GM12878 (cell line): Measurements from ENCODE around the gene MYL11. TPM values are rescaled to one million over a fixed set of nuclear protein-coding genes. Genes with fewer than 3 reads are reported as not detected.

Experiments
- ATF7 ChIP-seq: fragments of 450-650 bp; IDR thresholded peaks from 2 replicates; pipeline ENCODE4 v1.6.1; 2016; ENCODE audit warnings: low read depth, mild to moderate bottlenecking
- BRCA1 ChIP-seq: IDR thresholded peaks from 2 replicates; pipeline ENCODE4 v1.6.1; 2011; ENCODE audit warnings: low read depth, low read length, improper control_type of control experiment
- EED ChIP-seq: sonication (generic); IDR thresholded peaks from 2 replicates; pipeline ENCODE4 v1.6.1; 2016; ENCODE audit warnings: antibody characterized with exemption, low read depth
- ESRRA ChIP-seq: IDR thresholded peaks from 2 replicates; pipeline ENCODE4 v1.6.1; 2012; ENCODE audit warnings: mild to moderate bottlenecking, low read length, improper control_type of control experiment
- HDGF ChIP-seq: fragments of 450-650 bp; IDR thresholded peaks from 2 replicates; pipeline ENCODE4 v1.6.1; 2016; ENCODE audit warnings: antibody characterized with exemption
- KDM1A ChIP-seq: fragments of 200-600 bp; sonication (generic); IDR thresholded peaks from 2 replicates; pipeline ENCODE4 v1.6.1; 2016; ENCODE audit warnings: borderline replicate concordance
- NFYB ChIP-seq: IDR thresholded peaks from 2 replicates; pipeline ENCODE4 v1.6.1; 2011; ENCODE audit warnings: low read depth, mild to moderate bottlenecking, low read length, improper control_type of control experiment, moderate library complexity; ENCODE audit not compliant: insufficient read depth
- POU2F2 ChIP-seq: IDR thresholded peaks from 3 replicates; pipeline ENCODE4 v1.6.1; 2011; ENCODE audit warnings: low read depth, mild to moderate bottlenecking, low read length, borderline replicate concordance
- RB1 ChIP-seq: fragments of 450-650 bp; formaldehyde crosslinking; IDR thresholded peaks from 2 replicates; pipeline ENCODE4 v1.6.1; 2017; ENCODE audit warnings: mild to moderate bottlenecking, borderline replicate concordance
- TCF3 ChIP-seq: IDR thresholded peaks from 2 replicates; pipeline ENCODE4 v1.6.1; 2012; ENCODE audit warnings: low read depth, mild to moderate bottlenecking, low read length, borderline replicate concordance; ENCODE audit not compliant: insufficient read depth
- YBX1 ChIP-seq: fragments of 450-650 bp; IDR thresholded peaks from 2 replicates; pipeline ENCODE4 v1.6.1; 2016; ENCODE audit warnings: antibody characterized with exemption
- ZBED1 ChIP-seq: IDR thresholded peaks from 2 replicates; pipeline ENCODE4 v1.6.1; 2016; ENCODE audit warnings: borderline replicate concordance
- ZNF207 ChIP-seq: fragments of 450-650 bp; IDR thresholded peaks from 2 replicates; pipeline ENCODE4 v1.6.1; 2014; ENCODE audit warnings: antibody characterized with exemption, mild to moderate bottlenecking, borderline replicate concordance
- ZNF274 ChIP-seq: IDR thresholded peaks from one replicate; pipeline ENCODE4 v1.8.0; 2011; ENCODE audit not compliant: insufficient read length, insufficient read depth
- polyA plus RNA-seq, 11 experiments: library from polyadenylated mRNA; depleted of rRNA in 4 of 11; unstranded in 6 of 11; stranded (reverse) in 5 of 11; fragments of >200 nt; fragmentation: Nextera tagmentation in 4 of 11; fragmentation: Illumina TruSeq in 1 of 11; extraction: Ambion mirVana in 4 of 11; extraction: Trizol in 1 of 11; gene quantifications; 1 replicate in 1 of 11; 2 replicates in 10 of 11; pipeline versions ENCODE4 v1.2.1 to v1.2.3, GENCODE V29; 2011 to 2016; ENCODE audit warnings: inconsistent platforms in 2 of 11, missing spikeins in 2 of 11, low read depth in 1 of 11
- total RNA-seq, 4 experiments: library from RNA; depleted of rRNA in 3 of 4; stranded (reverse); fragments of >200 nt in 3 of 4; fragmentation: Illumina TruSeq in 1 of 4; extraction: Trizol in 1 of 4; gene quantifications; 2 replicates each; pipeline versions ENCODE4 v1.2.1 to v1.2.3, GENCODE V29; 2013 to 2021
- TF ChIP-seq, protein P1 (sequence below): fragments of 450-650 bp; formaldehyde crosslinking; IDR thresholded peaks from 2 replicates; pipeline ENCODE4 v1.5.0; 2022; ENCODE audit warnings: mild to moderate bottlenecking, missing genetic modification characterization
- TF ChIP-seq, protein P2 (sequence below): fragments of 450-650 bp; formaldehyde crosslinking; IDR thresholded peaks from 2 replicates; pipeline ENCODE4 v1.4.0; 2020; ENCODE audit warnings: mild to moderate bottlenecking, moderate library complexity
- TF ChIP-seq, protein P3 (sequence below): fragments of 150-350 bp; IDR thresholded peaks from 2 replicates; pipeline ENCODE4 v1.6.1; 2014; ENCODE audit warnings: mild to moderate bottlenecking, low read depth, low read length
- TF ChIP-seq, protein P4 (sequence below): fragments of 450-650 bp; IDR thresholded peaks from 2 replicates; pipeline ENCODE4 v1.6.1; 2017; ENCODE audit warnings: mild to moderate bottlenecking, moderate library complexity

MYL11 gene
- total and polyA plus RNA-seq, 10 of the 15 experiments (the other 5 are each of a cell fraction or from before 2014, with no cell fraction given) = 0.19 to 1.2 (median 0.61) TPM; not detected in 5

DNA sequence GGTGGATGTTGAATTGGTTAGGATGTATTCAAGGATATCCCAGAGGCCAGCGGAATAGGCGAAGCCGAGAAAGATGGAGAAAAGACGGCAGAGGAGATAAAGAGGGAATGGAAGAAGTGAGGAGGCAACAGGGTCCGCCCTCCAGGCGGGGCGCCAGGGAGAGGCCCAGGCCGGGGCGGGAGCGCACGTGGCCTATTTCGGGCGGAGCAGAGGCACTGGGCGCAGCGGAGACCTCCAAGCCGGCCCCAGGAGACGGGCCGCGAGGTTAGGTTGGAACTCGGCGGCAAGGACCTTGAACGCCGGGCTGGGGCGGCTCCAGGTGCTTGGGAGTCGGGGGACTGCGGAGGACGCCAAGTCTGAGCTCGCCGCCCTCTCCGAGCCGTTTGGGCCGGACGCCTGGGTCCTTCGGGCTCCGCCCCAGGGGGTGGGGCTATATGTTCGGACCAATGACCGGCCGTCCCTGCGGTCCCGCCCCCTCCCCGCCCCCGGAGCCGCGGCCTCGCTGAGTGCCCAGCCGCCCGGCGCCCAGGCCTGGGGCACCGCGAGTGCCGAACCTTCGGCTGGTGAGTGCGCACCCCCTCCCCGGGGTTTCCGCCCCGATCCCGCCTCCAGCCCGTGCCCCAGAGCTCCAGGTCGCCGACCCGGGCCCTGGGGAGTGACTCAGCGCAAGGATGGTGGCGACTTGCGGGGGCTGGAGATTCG lies 32.7 kb downstream of the MYL11 start, which contains the start of gene ZNF771 (continued):
- TF ChIP-seq, protein P1, sequence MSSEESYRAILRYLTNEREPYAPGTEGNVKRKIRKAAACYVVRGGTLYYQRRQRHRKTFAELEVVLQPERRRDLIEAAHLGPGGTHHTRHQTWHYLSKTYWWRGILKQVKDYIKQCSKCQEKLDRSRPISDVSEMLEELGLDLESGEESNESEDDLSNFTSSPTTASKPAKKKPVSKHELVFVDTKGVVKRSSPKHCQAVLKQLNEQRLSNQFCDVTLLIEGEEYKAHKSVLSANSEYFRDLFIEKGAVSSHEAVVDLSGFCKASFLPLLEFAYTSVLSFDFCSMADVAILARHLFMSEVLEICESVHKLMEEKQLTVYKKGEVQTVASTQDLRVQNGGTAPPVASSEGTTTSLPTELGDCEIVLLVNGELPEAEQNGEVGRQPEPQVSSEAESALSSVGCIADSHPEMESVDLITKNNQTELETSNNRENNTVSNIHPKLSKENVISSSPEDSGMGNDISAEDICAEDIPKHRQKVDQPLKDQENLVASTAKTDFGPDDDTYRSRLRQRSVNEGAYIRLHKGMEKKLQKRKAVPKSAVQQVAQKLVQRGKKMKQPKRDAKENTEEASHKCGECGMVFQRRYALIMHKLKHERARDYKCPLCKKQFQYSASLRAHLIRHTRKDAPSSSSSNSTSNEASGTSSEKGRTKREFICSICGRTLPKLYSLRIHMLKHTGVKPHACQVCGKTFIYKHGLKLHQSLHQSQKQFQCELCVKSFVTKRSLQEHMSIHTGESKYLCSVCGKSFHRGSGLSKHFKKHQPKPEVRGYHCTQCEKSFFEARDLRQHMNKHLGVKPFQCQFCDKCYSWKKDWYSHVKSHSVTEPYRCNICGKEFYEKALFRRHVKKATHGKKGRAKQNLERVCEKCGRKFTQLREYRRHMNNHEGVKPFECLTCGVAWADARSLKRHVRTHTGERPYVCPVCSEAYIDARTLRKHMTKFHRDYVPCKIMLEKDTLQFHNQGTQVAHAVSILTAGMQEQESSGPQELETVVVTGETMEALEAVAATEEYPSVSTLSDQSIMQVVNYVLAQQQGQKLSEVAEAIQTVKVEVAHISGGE = no peak
- TF ChIP-seq KDM1A = no peak
- TF ChIP-seq POU2F2 = no peak
- no peak for TF ChIP-seq EED
- TF ChIP-seq ZNF274 = no peak
- no peak for TF ChIP-seq ZBED1
- TF ChIP-seq ATF7 = no peak
- TF ChIP-seq BRCA1 = no peak
- TF ChIP-seq, protein P2, sequence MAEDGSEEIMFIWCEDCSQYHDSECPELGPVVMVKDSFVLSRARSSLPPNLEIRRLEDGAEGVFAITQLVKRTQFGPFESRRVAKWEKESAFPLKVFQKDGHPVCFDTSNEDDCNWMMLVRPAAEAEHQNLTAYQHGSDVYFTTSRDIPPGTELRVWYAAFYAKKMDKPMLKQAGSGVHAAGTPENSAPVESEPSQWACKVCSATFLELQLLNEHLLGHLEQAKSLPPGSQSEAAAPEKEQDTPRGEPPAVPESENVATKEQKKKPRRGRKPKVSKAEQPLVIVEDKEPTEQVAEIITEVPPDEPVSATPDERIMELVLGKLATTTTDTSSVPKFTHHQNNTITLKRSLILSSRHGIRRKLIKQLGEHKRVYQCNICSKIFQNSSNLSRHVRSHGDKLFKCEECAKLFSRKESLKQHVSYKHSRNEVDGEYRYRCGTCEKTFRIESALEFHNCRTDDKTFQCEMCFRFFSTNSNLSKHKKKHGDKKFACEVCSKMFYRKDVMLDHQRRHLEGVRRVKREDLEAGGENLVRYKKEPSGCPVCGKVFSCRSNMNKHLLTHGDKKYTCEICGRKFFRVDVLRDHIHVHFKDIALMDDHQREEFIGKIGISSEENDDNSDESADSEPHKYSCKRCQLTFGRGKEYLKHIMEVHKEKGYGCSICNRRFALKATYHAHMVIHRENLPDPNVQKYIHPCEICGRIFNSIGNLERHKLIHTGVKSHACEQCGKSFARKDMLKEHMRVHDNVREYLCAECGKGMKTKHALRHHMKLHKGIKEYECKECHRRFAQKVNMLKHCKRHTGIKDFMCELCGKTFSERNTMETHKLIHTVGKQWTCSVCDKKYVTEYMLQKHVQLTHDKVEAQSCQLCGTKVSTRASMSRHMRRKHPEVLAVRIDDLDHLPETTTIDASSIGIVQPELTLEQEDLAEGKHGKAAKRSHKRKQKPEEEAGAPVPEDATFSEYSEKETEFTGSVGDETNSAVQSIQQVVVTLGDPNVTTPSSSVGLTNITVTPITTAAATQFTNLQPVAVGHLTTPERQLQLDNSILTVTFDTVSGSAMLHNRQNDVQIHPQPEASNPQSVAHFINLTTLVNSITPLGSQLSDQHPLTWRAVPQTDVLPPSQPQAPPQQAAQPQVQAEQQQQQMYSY (CRISPR knock-in tag) = no peak
- no peak for TF ChIP-seq TCF3
- peak; percentile 64; the same call in 1 of the 2 replicates for TF ChIP-seq NFYB
- no peak for TF ChIP-seq ZNF207
- no peak for TF ChIP-seq HDGF
- TF ChIP-seq, protein P3, sequence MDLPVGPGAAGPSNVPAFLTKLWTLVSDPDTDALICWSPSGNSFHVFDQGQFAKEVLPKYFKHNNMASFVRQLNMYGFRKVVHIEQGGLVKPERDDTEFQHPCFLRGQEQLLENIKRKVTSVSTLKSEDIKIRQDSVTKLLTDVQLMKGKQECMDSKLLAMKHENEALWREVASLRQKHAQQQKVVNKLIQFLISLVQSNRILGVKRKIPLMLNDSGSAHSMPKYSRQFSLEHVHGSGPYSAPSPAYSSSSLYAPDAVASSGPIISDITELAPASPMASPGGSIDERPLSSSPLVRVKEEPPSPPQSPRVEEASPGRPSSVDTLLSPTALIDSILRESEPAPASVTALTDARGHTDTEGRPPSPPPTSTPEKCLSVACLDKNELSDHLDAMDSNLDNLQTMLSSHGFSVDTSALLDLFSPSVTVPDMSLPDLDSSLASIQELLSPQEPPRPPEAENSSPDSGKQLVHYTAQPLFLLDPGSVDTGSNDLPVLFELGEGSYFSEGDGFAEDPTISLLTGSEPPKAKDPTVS = no peak
- no peak for TF ChIP-seq ESRRA
- TF ChIP-seq, protein P4, sequence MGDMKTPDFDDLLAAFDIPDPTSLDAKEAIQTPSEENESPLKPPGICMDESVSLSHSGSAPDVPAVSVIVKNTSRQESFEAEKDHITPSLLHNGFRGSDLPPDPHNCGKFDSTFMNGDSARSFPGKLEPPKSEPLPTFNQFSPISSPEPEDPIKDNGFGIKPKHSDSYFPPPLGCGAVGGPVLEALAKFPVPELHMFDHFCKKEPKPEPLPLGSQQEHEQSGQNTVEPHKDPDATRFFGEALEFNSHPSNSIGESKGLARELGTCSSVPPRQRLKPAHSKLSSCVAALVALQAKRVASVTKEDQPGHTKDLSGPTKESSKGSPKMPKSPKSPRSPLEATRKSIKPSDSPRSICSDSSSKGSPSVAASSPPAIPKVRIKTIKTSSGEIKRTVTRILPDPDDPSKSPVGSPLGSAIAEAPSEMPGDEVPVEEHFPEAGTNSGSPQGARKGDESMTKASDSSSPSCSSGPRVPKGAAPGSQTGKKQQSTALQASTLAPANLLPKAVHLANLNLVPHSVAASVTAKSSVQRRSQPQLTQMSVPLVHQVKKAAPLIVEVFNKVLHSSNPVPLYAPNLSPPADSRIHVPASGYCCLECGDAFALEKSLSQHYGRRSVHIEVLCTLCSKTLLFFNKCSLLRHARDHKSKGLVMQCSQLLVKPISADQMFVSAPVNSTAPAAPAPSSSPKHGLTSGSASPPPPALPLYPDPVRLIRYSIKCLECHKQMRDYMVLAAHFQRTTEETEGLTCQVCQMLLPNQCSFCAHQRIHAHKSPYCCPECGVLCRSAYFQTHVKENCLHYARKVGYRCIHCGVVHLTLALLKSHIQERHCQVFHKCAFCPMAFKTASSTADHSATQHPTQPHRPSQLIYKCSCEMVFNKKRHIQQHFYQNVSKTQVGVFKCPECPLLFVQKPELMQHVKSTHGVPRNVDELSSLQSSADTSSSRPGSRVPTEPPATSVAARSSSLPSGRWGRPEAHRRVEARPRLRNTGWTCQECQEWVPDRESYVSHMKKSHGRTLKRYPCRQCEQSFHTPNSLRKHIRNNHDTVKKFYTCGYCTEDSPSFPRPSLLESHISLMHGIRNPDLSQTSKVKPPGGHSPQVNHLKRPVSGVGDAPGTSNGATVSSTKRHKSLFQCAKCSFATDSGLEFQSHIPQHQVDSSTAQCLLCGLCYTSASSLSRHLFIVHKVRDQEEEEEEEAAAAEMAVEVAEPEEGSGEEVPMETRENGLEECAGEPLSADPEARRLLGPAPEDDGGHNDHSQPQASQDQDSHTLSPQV = no peak
- no peak for TF ChIP-seq YBX1
- TF ChIP-seq RB1 = 0 out of 2 replicates have a peak, but pooled peaks have one; percentile 38
